IPS-20b (cell line): ENCODE results near the gene SOCS7.
A peak's percentile ranks its signal among the peaks of the same experiment; 100 is the strongest.

Experiments used
- H3K27ac ChIP-seq: one replicate; pipeline ENCODE4 v1.5.1; 2013; ENCODE audit warnings: low read length
- H3K27me3 ChIP-seq: 2 replicates; pipeline ENCODE4 v1.6.1; 2013; ENCODE audit warnings: mild to moderate bottlenecking, low read length, inconsistent platforms; ENCODE audit not compliant: insufficient read depth
- H3K36me3 ChIP-seq: 2 replicates; pipeline ENCODE4 v1.6.1; 2013; ENCODE audit warnings: low read depth, mild to moderate bottlenecking, inconsistent platforms, low read length, moderate library complexity; ENCODE audit not compliant: insufficient read depth
- H3K4me1 ChIP-seq: 2 replicates; pipeline ENCODE4 v1.6.1; 2013; ENCODE audit warnings: mild to moderate bottlenecking, control low read depth, inconsistent platforms, low read length, moderate library complexity; ENCODE audit not compliant: insufficient read depth
- H3K4me3 ChIP-seq: 2 replicates; pipeline ENCODE4 v1.5.1; 2013; ENCODE audit warnings: mild to moderate bottlenecking, low read length, inconsistent platforms
- H3K9ac ChIP-seq: 2 replicates; pipeline ENCODE4 v1.6.1; 2013; ENCODE audit warnings: low read depth, mild to moderate bottlenecking, inconsistent platforms, low read length, moderate library complexity
- H3K9me3 ChIP-seq: 2 replicates; pipeline ENCODE4 v1.6.1; 2013; ENCODE audit warnings: mild to moderate bottlenecking, low read depth, low read length, inconsistent platforms; ENCODE audit not compliant: insufficient read depth

SOCS7 gene

DNA sequence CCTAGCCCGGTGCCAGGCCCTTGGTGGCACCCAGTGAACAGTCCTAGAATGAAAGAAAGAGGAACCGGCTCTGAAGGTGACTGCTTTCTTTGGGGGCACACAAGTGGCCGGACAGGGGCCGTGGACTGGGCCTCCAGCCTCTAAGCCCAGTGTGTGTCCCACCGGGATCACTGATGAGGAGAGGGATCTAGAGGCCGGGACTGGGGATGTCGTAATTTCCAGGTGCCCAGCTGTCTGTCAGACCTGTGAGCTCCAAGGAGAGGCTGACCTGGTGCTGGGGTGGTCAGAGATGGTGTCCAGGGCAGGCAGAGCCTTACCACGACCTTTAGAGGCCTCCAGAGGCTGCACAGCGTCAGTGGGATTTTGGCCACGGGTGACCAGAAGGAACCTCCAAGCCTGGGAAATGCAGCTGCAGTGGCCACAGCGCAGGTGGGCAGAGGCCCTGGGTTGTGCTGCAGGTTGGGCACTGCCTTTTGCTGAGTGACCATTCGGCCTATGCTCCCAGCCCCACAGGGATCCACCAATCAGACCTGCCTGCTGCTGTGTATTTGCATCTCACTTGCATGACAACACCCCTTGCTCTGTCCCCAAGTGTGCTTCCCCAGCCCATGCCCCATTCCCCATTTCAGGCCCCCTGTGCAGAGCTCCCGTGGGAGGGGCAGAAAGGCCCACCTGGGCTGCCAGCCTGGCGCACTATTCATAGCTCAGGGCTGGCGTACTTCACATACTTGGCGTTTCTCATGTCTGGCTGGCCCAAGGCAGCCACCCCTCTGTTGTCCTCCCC, 89.2 kb downstream of the SOCS7 start:
- Histone ChIP-seq H3K9ac (peak overlapping the region; percentile 33; the same call in 1 of the 2 replicates), H3K4me3 (peak overlapping the region; percentile 23; the same call in 1 of the 2 replicates), H3K27ac (peak overlapping the region; percentile 0), H3K36me3 (no peaks in the 10 kb centered on the region; the same call in 1 of the 2 replicates), H3K9me3 (no peaks in the 10 kb centered on the region), H3K4me1 (peaks cover 33% of the 10 kb centered on the region; the same call in 1 of the 2 replicates), H3K27me3 (no peaks in the 10 kb centered on the region)

DNA sequence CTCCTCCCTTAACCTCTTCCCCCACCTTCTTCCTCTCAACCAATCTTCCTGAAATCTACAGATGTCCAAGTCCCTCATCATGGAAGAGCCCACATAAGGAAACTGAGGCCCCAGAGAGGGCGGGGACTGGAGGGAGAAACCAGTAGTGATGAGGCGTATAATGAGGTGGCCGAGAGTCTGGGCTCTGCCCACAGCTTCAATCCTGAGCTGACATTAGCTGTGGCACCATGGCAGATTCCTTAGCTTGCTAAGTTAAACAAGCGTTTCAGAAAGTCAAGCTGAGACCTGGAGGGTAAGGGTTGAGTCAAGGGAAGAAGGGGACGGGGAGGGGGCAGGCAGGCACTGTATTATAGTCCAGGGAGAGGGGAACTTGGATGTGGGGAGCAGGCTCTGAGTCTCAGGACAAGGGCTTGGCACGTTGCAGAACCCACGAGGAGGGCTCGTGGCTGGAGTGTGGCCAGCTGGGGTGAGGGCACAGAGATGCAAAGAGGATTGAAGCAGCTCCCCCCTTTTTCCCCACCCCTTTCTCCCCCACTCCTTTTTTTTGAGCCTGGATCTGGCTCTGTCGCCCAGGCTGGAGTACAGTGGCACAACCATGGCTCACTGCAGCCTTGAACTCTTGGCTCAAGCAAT, 89.9 kb downstream of the SOCS7 start:
- no peaks in the 10 kb centered on the region for H3K27me3 ChIP-seq
- H3K9ac ChIP-seq, result peak overlapping the region; percentile 1; the same call in 1 of the 2 replicates
- H3K36me3 ChIP-seq, result no peaks in the 10 kb centered on the region; the same call in 1 of the 2 replicates
- H3K27ac ChIP-seq, result peak overlapping the region; percentile 0
- H3K4me3 ChIP-seq, result peak overlapping the region; percentile 23; the same call in 1 of the 2 replicates
- no peaks in the 10 kb centered on the region for H3K9me3 ChIP-seq
- H3K4me1 ChIP-seq, result peaks cover 30% of the 10 kb centered on the region; the same call in 1 of the 2 replicates

DNA sequence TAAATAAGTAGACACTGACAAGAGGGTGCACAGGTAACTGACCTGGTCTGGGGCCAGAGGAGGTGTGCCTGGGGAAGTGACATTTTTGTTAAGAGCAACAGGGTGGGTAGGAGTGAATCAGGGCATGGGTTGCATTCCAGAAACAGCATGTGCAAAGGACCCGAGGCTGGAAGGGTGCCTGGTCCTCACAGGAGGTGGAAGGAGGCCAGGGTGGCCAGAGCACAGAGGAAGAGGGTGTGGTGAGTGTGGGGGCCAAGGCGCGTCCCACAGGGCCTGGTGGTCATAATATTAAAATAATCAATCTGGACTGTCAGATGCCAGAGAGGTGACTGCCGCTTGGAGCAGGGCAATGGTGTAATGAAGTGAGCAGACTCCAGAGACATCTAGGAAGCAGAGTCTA, 90.9 kb downstream of the SOCS7 start:
- Histone ChIP-seq H3K27ac (no peak overlapping the region), H3K9me3 (no peaks in the 10 kb centered on the region), H3K4me1 (peaks cover 28% of the 10 kb centered on the region; the same call in 1 of the 2 replicates), H3K4me3 (no peak overlapping the region), H3K9ac (0 out of 2 replicates have a peak overlapping the region, but pooled peaks have one; percentile 3), H3K36me3 (no peaks in the 10 kb centered on the region; the same call in 1 of the 2 replicates), H3K27me3 (no peaks in the 10 kb centered on the region)

- H3K4me1 ChIP-seq, result peaks cover 34% of the 10 kb centered on the region; the same call in 1 of the 2 replicates
- H3K36me3 ChIP-seq, result no peaks in the 10 kb centered on the region; the same call in 1 of the 2 replicates
- no peaks in the 10 kb centered on the region for H3K9me3 ChIP-seq
- no peak overlapping the region for H3K4me3 ChIP-seq
- H3K27ac ChIP-seq, result no peak overlapping the region
- no peak overlapping the region for H3K9ac ChIP-seq
- H3K27me3 ChIP-seq, result no peaks in the 10 kb centered on the region
Observed at GRCh38 chr17:38443356-38444031, 91.8 kb downstream of the SOCS7 start.

- H3K4me1 ChIP-seq, result peaks cover 36% of the 10 kb centered on the region; the same call in 1 of the 2 replicates
- H3K27ac ChIP-seq, result no peak overlapping the region
- H3K9ac ChIP-seq, result peak overlapping the region; percentile 41; the same call in 1 of the 2 replicates
- no peaks in the 10 kb centered on the region for H3K27me3 ChIP-seq
- H3K36me3 ChIP-seq, result no peaks in the 10 kb centered on the region; the same call in 1 of the 2 replicates
- no peak overlapping the region for H3K4me3 ChIP-seq
- H3K9me3 ChIP-seq, result no peaks in the 10 kb centered on the region
Observed at GRCh38 chr17:38444151-38444550, 92.5 kb downstream of the SOCS7 start.

GRCh38 chr17:38447502-38448085, 96.0 kb downstream of the SOCS7 start:
- Histone ChIP-seq H3K9me3 (no peaks in the 10 kb centered on the region), H3K9ac (no peak overlapping the region), H3K4me3 (no peak overlapping the region), H3K36me3 (no peaks in the 10 kb centered on the region), H3K27me3 (no peaks in the 10 kb centered on the region), H3K4me1 (peaks cover 47% of the 10 kb centered on the region), H3K27ac (no peak overlapping the region)

DNA sequence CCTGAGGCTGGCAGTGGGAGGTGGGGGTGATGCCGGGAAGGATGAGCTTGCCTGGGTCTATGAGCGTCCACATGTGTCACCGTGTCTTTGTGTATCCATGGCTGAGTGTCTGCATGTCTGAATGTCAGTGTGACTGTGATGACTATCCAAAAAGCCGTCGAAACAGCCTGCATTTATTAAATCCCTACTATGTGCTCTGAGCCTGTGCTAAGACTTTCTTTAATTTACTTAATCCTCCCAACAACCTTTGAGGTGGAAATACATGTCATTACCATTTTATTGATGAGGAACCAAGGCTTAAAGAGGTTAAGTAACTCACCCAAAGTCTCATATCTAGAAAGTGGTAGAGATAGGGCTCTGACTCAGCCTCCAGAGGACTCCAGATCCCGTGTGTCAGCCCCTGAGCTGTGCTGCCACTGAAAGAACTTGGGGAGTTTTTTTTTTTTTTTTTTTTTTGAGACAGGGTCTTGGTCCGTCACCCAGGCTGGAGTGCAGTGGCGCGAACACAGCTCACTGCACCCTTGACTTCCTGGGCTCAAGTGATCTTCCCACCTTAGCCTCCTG, 96.6 kb downstream of the SOCS7 start:
- Histone ChIP-seq H3K9me3 (no peaks in the 10 kb centered on the region), H3K27me3 (peaks cover 6% of the 10 kb centered on the region; the same call in 1 of the 2 replicates), H3K27ac (no peak overlapping the region), H3K9ac (no peak overlapping the region), H3K4me3 (no peak overlapping the region), H3K36me3 (no peaks in the 10 kb centered on the region), H3K4me1 (peaks cover 50% of the 10 kb centered on the region)

GRCh38 chr17:38449364-38449763, 97.7 kb downstream of the SOCS7 start:
- peaks cover 10% of the 10 kb centered on the region for H3K27me3 ChIP-seq
- peak overlapping the region; percentile 78 for H3K27ac ChIP-seq
- H3K9ac ChIP-seq, result peak overlapping the region; percentile 12; the same call in 1 of the 2 replicates
- no peak overlapping the region for H3K4me3 ChIP-seq
- H3K4me1 ChIP-seq, result peaks cover 43% of the 10 kb centered on the region
- H3K36me3 ChIP-seq, result no peaks in the 10 kb centered on the region
- no peaks in the 10 kb centered on the region for H3K9me3 ChIP-seq

DNA sequence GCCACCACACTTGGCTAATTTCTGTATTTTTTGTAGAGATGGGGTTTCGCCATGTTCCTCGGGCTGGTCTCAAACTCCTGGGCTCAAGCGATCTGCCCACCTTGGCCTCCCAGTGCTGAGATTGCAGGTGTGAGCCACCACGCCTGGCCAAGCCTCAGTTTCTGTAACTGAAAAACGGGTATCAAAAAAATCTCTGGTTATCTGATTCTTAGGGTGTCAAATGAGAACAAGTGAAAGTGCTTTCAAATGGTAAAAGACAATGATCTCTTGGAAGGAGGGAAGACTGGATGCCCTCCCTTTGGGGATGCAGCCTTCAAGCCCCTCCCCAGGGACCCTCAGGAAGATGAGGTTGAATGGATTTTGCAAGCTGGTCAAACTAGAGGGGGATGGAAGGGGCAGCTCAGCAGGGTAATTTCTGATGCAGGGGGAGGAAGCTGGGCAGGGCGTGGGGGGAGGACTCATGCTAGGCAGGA, 98.9 kb downstream of the SOCS7 start:
- no peaks in the 10 kb centered on the region for H3K36me3 ChIP-seq
- H3K9ac ChIP-seq, result peak overlapping the region; percentile 96; the same call in 1 of the 2 replicates
- peaks cover 18% of the 10 kb centered on the region for H3K27me3 ChIP-seq
- peak overlapping the region; percentile 97 for H3K27ac ChIP-seq
- peaks cover 52% of the 10 kb centered on the region for H3K4me1 ChIP-seq
- H3K4me3 ChIP-seq, result peak overlapping the region; percentile 80
- no peaks in the 10 kb centered on the region for H3K9me3 ChIP-seq

- Histone ChIP-seq H3K4me3 (peak overlapping the region; percentile 80), H3K4me1 (peaks cover 58% of the 10 kb centered on the region), H3K36me3 (no peaks in the 10 kb centered on the region), H3K9me3 (no peaks in the 10 kb centered on the region), H3K27ac (peak overlapping the region; percentile 97), H3K27me3 (peaks cover 18% of the 10 kb centered on the region), H3K9ac (peak overlapping the region; percentile 96)
Observed at GRCh38 chr17:38451030-38451839, 99.6 kb downstream of the SOCS7 start.
